Amniotic epithelial cell (primary cell): ENCODE measurements around the gene TLR4.

Source experiments
- DNase-seq: peaks from one replicate; pipeline ENCODE4 v3.0.0-alpha.2; 2010; ENCODE audit warnings: low read depth

The TLR4 gene

DNA sequence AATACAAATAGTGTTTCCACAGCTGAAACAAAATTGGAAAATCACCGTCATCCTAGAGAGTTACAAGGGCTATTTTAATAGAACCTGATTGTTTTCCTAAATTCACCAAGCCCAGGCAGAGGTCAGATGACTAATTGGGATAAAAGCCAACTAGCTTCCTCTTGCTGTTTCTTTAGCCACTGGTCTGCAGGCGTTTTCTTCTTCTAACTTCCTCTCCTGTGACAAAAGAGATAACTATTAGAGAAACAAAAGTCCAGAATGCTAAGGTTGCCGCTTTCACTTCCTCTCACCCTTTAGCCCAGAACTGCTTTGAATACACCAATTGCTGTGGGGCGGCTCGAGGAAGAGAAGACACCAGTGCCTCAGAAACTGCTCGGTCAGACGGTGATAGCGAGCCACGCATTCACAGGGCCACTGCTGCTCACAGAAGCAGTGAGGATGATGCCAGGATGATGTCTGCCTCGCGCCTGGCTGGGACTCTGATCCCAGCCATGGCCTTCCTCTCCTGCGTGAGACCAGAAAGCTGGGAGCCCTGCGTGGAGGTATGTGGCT is at the start of gene TLR4:
TSS of gene TLR4 (plus strand) at position 380 of the 552 bp plus-strand sequence. CDS start at position 450, 70 bp downstream.
- no peak for DNase-seq

DNA sequence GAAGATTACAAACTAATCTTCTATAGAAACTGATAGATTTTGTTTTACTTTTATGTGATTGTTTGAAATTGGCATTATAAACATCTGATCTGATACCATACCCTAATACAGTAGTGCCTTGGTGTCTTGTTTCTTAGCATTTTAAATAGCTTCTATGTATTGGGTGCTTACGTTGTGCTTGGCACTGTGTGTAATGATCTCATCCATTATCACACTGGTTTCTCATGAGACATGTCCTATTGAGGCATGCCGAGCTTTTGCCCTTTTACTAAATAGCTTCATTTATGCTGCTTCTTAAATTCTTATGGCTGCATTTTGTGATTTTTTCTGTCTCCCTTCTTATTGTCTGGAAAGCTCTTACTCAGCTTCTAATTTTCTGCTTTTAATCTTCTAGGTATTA is 48.2 kb upstream of the TLR4 start:
- DNase-seq = no peak

DNA sequence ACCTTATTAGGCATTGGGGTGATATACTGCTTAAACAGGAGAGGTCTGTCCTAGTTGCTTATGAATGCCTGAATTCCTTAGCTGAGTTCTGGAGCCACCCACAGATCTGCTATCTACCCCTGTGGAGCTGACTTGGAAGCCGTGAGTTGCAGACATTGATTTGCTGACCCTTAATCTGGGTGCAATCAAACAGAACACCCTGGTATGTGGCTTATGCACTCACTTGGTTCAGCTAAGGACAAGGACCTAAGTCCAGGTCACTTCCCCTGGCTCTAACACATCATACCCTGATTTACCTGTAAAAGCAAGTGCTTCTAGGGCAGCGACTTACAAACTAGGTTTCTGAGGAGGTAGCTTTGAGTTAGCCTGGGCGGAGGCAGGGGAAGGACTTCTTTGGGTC is 41.6 kb upstream of the TLR4 start:
- DNase-seq = no peak

DNA sequence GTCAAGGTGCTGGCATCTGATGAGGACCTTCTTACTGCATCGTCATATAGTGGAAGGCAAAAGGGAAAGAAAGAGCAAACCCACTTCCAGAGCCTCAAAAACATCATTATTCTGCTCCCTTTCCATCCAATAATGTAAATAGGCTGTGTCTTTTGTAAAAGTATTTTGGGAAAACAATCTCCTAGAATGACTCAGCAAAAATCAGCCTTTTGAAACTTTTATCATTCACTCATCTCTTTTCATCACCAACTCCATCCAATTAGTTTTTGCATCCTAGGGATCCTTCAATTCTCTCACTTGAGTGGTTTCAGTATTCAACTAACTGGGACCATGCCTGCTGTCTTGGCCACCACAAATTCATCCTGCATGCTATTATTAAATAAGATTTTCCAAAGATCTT is 39.8 kb upstream of the TLR4 start:
- no peak for DNase-seq

DNA sequence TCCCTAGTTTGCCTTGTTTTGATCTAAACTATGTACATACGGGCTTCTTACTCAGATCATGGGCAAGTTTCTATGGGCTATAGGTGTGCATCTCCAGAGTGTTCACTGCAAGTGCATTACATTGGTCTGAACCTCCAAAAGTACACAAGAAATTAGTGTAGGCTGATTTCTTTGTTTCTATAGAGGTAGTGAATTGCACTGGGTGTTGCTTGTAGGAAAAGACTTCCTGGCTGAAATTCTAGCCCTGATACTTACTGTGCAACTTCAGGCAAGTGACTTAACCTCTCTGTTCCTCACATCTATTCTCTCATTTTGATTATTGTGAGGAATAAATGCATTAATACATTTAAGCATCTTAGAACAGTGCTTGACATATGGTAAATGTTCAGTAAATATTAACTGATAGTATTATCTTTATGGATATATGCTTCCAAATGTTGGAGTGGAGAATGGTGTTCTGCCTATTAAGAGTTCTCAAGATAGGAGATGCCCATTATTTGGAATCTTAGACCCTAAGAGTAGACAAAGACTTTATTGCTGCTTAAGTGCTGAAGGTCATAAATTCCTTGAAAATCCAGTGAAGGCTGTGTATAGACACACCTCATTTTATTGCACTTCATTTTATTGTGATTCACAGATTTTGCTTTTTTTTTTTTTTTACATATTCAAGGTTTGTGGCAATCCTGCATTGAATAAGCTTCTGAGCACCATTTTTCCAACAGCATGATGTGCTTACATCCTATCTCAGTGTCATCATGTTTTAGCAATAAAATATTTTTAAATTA is 38.4 kb upstream of the TLR4 start:
- no peak for DNase-seq

DNA sequence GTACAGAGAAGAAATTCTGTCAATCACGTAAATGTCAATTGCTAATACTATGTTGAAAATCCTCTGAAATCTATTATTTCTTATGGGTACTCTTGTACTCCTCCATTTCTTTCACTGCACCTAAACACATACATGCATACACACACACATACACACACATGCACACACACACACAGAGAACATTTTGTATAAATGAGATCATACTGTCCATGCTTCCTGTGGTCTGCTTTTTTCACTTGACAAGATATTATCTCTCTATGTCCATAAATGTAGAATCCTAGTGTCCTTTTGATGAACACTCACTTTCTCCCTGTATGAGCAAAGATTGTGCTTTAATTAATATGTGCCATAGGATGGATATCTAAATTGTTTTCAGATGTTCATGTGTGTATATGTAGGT is 32.7 kb upstream of the TLR4 start:
- DNase-seq = no peak

DNA sequence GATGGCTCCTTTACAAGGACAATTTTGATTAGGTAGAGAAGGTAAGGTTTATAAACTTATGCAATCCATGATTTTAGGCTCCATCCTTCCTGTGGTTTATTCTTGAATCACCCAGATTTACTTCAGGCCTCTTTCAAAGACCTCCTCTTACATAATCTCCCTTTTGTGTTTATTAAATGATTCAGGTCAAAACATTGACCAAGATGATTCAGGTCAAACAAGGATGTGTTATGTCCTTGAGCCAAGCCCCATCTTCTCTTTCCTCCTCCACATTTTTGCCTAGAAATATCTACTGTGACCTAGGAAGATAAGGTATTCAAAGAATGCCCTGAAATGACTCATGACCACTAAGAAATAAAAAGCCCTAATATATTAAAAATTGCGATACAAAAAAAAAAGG is 31.8 kb upstream of the TLR4 start:
- peak; percentile 27 for DNase-seq

DNA sequence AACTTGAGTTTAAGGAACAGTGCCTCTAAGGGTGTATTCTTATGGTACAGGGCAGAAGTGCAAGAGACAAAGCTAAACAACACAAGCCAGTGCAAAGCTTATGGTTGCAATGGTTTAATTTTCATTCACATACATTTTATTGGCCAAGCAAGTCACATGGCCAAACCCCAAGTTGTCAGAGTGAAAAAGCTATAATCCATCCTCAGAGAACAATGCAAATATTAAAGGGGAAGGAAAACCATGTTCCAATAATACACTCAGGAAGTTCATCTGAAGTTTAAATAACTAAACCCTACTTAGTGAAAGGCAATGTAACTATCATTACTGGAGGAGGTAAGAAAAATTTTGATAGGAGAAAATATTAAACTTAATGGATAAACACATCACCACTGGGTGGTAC is 26.6 kb upstream of the TLR4 start:
- no peak for DNase-seq

DNA sequence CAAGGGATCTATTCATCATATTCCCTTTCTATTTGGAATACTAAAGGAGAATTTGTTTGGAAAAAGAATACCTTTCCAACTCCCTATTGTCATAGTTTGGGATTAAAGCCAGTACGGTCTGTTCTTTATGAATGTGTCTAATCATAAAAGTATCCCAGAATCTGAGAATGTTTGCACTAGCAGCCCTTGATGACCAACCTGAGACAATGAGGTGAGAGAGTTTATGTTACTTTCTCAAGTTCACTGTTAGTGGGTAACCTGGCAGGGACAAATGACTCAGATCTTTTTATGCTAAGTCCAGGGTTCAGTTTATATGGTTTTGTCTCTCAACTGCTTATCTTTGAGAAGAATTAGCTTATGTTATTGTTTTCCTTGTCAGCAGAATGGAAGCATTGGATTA is 25.3 kb upstream of the TLR4 start:
- no peak for DNase-seq

DNA sequence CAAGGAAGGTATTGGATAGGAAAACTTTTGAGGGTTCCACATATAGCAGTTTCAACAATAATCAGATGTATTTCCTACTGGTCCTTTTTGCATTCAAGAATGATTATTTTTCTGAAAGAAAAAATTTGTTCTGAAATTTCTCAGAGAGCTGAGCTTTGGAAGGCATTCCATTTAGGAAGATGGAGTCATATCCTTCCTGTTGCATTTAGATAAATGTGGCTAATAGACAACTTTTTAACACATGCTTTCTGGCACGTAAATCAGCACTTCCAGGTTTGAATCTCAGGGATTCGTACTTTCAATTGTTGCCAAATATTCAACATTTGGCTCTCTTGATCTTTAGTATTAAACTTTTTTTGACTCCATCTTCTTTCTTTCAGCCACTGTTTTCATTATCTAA is 24.8 kb upstream of the TLR4 start:
- DNase-seq = no peak

DNA sequence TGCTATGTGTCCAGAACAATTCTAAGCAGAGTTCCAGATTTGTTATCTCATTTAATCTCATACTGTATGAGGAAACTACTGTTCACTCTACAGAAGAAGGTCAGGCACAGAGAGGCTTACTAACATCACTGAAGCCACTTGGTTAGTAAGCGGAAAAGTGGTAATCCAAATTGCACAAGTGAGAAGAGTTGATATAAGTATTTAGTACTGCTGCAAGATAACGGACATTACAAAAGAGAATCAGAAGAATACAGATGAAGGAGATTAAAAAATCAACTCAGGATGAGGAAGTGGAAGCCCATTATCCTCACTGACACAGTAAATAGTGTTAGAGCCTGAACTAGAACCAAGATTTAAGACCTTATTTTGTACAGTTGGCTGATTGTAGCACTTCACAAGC is 22.3 kb upstream of the TLR4 start:
- no peak for DNase-seq

DNA sequence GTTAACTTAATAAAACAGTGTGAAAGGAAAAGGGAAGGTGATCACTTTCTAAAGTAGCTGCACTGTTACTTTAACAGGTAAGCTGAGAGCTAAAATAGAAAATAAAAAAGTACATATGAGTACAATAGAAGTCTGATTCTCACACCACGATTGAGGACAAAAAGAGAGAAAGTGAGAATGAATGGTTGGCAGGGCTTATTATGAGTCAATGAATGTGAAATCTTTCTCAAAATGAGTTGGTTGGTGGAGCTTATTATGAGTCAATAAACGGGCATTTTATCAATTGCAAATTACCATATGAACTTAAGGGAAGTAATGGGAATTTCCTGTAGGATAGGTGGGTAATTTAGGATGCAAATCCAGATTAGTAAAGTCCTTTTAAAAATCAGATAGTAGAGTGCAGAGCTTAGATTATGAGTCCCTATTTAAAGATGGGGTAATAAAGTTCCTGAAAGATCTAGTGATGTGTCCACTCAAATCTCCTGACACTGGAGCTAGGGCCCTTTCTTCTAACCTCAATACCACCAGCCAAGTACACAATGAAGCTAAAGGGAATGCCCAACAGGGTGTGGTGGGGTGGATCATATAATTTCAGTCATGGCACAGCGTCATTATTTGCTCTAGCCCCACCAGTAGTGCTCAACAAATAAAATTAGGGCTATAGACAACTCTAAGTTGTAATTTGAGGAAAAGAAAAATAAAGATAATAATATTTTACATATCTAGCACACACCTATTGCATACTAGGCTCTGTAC is 21.1 kb upstream of the TLR4 start:
- no peak for DNase-seq

DNA sequence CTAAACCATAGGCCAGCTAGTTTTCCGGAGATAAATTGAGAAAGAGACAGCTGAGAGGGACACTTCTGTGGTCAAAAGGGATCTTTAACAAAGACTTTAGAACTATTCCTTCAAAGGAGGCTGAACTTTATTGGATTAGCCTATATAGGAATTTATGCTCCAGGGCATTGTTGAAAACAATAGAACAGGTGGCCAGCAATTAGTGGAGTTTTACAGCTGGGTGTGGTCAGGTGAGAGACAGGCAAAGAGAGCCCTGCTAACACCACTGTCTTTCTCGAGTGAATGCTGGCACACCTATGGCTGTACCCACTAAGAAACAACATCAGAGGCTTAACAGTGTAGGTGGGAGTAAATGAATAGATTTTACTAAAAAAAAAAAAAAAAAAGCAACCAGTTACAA is 16.7 kb upstream of the TLR4 start:
- no peak for DNase-seq

DNA sequence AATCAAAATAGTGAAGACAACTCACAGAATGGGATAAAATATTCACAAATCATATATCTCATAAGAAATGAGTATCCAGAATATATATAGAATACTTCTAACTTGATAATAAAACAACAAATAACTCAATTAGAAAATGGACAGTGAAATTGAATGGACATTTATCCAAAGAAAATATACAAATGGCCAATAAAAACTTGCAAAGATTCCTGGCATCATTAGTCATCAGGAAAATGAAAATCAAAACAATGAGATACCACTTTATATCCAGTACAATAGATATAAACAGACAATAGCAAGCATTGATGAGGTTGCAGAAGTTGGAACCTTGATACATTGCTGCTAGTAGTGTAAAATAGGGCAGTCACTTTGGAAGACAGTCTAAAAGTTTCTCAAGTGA is 12.8 kb upstream of the TLR4 start:
- no peak for DNase-seq

DNA sequence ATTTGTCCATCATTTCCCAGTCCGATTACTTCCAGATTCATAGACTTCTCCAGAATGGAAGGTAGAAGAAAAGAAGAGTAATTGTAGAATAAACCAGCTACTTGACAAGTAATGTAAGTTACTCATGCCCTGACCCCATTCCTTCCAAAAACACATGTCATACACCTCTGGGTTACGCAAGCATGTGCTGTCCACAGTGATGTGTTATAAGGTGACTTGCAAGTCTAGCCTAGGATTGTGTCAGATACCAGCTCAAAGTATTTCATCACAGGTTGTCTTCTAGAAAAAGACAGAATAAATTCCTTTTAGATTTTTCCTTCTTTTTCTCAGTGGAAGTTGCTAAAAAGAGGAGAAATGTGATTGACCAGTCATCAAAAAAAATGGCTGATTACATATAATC is 8.0 kb upstream of the TLR4 start:
- DNase-seq = peak; percentile 12

DNA sequence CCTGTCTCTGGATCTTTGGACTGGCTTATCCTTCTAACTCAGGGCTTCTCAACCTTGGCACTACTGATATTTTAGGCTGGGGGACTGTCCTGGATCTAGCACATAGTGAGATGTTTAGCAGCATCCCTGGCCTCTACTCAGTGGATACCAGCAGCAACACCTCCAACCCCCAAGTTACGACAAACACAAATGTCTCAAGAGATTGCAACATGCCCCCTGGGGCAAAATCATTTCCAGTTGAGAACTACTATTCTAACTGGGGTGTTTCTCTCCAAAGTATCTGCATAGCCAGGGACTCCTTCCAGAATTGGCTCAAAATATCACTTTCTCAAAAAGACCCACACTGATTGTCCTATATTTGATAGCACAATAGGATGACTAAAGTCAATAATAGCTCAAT is 7.2 kb upstream of the TLR4 start:
- no peak for DNase-seq

DNA sequence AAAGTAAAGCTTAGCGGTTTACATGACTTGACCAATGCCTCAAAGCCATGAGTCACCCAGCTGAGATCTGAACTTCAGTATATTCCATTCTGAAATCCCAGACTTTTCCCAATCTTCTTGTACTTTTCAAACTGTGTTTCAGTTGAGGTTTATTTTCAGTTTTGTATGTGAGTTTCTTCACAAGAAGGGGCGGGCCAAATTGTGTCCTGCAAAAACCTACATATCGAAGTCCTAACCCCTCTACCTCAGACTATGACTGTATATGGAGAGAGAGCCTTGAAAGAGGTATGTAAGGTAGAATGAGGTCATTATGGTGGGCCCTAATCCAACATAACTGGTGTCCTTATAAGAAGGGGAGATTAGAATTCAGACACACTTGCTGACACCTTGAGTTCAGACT is 666 bp upstream of the TLR4 start:
- DNase-seq = no peak

DNA sequence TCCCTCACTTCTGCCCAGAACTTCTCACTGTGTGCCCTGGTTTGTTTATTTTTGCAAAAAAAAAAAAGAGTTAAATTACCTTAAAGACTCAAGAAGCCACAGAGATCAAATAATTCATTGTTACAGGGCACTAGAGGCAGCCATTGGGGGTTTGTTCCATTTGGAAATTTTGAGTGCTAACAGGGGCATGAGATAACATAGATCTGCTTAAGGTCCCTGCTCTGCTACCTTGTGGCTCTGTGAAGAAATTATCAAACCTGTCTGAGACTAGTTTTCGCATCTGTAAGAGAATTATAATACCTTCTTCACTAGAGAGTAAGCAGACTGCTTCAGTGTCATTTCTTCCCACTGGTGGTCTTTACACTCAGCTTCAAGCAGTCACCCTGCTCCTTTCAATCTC is 394 bp downstream of the TLR4 start:
- no peak for DNase-seq

DNA sequence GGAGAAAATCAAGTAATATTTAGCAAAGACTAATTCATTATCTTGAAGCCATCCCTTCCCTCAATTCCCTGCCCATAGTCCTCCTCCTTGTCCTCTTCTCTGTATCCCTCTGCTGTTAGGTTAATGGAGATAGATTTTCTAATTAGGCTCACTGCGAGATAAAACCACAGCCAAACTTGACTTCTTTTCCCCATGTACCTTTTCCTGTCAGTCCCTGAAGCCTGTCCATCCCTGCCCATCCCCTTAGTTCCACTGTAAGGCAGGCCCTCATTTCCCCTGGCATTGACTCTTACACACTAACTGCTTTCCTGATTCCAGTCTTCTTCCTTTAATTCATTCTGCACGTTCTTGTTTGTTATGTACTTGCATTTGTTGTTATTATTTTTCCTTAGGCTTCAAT is 1.2 kb downstream of the TLR4 start:
- no peak for DNase-seq

DNA sequence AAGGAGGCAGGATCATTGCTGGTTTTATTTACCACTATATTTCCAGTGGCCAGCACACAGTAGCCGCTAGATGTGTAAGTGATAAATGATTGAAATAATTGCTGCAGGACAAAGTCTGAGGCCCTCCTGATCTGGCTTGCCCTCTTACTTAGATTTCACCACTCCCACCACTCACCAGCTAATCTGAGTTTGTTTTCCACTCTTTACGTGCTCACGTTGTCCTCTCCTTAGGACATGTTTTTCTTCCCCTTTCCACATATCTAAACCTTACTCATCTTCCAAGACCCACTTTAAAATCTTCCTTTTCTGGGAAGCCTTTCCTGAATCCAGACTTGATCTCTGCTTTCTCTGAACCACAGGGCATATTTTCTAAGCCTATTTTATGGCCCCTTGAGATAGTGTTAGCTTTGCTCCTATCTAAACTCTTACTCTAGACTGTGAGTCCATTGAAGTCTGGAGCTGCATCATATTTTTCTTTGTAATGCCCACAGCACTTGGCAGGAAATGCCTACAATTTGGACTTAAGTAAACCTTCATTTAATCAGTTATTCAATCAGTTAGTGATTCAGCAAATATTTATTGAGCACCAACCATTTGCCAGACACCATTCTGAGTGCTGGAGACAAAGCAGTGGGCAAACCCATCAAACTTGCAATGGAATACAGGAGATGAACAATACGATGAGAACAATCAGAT is 2.4 kb downstream of the TLR4 start:
- no peak for DNase-seq

DNA sequence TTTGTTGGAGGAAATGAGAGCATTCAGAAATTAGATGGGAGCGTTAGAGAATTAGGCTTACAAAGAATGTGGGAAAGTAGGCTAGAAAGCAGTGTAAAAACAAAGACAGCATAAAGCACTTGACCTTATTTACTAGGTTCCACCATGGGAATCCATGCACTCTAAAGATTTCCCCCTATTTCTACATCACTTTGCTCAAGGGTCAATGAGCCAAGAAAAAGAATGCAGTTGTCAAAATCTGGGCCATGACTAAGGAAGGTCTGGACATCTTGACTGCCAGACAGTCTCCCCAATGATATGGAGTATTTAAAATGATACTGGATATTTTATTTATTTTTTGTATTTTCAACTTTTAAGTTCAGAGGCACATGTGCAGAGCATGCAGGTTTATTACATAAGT is 3.4 kb downstream of the TLR4 start:
- DNase-seq = no peak

DNA sequence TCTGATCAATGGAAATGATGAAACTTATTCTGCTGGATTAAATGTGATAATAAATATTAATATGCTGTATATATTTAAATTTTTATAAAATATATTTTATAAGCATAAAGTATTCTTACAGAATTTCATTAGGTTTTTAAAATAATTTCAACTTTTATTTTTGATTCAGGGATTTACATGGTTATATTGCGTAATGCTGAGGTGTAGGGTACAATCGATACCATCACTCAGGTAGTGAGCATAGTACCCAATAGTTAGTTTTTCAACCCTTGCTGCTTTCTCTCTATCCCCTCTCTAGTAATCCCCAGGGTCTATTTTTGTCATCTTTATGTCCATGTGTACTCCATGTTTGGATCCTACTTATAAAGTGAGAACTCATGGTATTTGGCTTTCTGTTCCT is 5.7 kb downstream of the TLR4 start:
- DNase-seq = no peak

DNA sequence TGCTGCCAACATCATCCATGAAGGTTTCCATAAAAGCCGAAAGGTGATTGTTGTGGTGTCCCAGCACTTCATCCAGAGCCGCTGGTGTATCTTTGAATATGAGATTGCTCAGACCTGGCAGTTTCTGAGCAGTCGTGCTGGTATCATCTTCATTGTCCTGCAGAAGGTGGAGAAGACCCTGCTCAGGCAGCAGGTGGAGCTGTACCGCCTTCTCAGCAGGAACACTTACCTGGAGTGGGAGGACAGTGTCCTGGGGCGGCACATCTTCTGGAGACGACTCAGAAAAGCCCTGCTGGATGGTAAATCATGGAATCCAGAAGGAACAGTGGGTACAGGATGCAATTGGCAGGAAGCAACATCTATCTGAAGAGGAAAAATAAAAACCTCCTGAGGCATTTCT is 10.1 kb downstream of the TLR4 start:
- DNase-seq = no peak
